ENCODE measurements around the gene CTNNA2.

- no peak for TF ChIP-seq EZH2 (IDR thresholded peaks at IDR 0.05)
- TF ChIP-seq, protein P1, sequence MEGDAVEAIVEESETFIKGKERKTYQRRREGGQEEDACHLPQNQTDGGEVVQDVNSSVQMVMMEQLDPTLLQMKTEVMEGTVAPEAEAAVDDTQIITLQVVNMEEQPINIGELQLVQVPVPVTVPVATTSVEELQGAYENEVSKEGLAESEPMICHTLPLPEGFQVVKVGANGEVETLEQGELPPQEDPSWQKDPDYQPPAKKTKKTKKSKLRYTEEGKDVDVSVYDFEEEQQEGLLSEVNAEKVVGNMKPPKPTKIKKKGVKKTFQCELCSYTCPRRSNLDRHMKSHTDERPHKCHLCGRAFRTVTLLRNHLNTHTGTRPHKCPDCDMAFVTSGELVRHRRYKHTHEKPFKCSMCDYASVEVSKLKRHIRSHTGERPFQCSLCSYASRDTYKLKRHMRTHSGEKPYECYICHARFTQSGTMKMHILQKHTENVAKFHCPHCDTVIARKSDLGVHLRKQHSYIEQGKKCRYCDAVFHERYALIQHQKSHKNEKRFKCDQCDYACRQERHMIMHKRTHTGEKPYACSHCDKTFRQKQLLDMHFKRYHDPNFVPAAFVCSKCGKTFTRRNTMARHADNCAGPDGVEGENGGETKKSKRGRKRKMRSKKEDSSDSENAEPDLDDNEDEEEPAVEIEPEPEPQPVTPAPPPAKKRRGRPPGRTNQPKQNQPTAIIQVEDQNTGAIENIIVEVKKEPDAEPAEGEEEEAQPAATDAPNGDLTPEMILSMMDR (IDR thresholded peaks at IDR 0.05), result no peak
These were observed 641.5 kb downstream of the CTNNA2 start for GRCh38 chr2:80154231-80154915.

Measured in neural progenitor cell (in vitro differentiated cells).